Stimulated activated CD4-positive, alpha-beta T cell treated with anti-CD3 and anti-CD28 coated beads, Interleukin-4, amount 100 ng/mL, for 4 hours (primary cell): ENCODE results near the gene AKAP12.
"Not testable (repeated sequence)": the region's sequence is repeated elsewhere in the genome, so short reads cannot be mapped to it uniquely, and the experiment has no call there.

ENCODE experiments used
- DNase-seq, 2 experiments: peaks; one replicate each; pipeline ENCODE4 v3.0.0-alpha.2; 2020

Gene AKAP12

DNA sequence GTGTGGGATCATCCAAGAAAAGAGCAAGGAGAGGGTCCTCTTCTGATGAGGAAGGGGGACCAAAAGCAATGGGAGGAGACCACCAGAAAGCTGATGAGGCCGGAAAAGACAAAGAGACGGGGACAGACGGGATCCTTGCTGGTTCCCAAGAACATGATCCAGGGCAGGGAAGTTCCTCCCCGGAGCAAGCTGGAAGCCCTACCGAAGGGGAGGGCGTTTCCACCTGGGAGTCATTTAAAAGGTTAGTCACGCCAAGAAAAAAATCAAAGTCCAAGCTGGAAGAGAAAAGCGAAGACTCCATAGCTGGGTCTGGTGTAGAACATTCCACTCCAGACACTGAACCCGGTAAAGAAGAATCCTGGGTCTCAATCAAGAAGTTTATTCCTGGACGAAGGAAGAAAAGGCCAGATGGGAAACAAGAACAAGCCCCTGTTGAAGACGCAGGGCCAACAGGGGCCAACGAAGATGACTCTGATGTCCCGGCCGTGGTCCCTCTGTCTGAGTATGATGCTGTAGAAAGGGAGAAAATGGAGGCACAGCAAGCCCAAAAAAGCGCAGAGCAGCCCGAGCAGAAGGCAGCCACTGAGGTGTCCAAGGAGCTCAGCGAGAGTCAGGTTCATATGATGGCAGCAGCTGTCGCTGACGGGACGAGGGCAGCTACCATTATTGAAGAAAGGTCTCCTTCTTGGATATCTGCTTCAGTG lies 110.8 kb downstream of the AKAP12 start:
- DNase-seq, result no peak

DNA sequence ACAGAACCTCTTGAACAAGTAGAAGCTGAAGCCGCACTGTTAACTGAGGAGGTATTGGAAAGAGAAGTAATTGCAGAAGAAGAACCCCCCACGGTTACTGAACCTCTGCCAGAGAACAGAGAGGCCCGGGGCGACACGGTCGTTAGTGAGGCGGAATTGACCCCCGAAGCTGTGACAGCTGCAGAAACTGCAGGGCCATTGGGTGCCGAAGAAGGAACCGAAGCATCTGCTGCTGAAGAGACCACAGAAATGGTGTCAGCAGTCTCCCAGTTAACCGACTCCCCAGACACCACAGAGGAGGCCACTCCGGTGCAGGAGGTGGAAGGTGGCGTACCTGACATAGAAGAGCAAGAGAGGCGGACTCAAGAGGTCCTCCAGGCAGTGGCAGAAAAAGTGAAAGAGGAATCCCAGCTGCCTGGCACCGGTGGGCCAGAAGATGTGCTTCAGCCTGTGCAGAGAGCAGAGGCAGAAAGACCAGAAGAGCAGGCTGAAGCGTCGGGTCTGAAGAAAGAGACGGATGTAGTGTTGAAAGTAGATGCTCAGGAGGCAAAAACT lies 111.5 kb downstream of the AKAP12 start:
- DNase-seq, result no peak

DNA sequence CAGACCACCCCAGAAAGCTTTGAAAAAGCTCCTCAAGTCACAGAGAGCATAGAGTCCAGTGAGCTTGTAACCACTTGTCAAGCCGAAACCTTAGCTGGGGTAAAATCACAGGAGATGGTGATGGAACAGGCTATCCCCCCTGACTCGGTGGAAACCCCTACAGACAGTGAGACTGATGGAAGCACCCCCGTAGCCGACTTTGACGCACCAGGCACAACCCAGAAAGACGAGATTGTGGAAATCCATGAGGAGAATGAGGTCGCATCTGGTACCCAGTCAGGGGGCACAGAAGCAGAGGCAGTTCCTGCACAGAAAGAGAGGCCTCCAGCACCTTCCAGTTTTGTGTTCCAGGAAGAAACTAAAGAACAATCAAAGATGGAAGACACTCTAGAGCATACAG lies 112.0 kb downstream of the AKAP12 start:
- no peak for DNase-seq

DNA sequence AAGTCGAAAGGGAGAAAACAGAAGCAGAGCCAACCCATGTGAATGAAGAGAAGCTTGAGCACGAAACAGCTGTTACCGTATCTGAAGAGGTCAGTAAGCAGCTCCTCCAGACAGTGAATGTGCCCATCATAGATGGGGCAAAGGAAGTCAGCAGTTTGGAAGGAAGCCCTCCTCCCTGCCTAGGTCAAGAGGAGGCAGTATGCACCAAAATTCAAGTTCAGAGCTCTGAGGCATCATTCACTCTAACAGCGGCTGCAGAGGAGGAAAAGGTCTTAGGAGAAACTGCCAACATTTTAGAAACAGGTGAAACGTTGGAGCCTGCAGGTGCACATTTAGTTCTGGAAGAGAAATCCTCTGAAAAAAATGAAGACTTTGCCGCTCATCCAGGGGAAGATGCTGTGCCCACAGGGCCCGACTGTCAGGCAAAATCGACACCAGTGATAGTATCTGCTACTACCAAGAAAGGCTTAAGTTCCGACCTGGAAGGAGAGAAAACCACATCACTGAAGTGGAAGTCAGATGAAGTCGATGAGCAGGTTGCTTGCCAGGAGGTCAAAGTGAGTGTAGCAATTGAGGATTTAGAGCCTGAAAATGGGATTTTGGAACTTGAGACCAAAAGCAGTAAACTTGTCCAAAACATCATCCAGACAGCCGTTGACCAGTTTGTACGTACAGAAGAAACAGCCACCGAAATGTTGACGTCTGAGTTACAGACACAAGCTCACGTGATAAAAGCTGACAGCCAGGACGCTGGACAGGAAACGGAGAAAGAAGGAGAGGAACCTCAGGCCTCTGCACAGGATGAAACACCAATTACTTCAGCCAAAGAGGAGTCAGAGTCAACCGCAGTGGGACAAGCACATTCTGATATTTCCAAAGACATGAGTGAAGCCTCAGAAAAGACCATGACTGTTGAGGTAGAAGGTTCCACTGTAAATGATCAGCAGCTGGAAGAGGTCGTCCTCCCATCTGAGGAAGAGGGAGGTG lies 112.9 kb downstream of the AKAP12 start:
- no peak for DNase-seq

DNA sequence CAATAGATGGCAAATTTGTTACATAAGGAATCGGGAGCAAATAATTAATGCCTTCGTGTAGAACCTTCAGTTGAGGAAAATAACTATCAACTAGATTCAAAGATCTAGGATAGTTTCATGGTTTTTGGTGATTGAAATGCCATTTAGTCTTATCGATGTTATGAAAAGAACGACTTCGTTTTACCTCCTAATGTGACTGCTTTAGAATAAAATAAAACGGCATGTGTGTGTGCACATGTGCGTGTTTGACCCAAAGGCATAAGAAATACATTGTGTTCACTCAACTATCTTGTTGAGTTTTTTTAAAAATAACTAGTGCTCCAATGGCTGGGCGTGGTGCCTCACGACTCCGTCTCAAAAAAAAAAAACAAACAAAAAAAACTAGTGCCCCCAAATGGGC lies 114.0 kb downstream of the AKAP12 start:
- no peak for DNase-seq

DNA sequence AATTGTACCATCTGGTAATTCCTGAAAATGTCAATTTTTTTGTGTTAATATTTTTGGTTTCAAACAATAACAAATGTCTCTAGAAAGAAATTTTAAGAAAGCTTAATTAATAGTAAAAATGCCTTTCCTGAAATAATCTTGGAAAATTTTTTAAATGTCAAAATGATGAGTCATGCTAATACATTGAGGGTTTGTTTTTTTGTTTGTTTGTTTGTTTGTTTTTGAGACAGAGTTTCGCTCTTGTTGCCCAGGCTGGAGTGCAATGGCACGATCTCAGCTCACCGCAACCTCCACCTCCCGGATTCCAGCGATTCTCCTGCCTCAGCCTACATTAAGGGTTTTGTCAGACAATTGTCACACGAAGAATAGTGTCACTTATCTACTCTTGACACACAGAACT lies 117.2 kb downstream of the AKAP12 start:
- not testable (repeated sequence) for DNase-seq

DNA sequence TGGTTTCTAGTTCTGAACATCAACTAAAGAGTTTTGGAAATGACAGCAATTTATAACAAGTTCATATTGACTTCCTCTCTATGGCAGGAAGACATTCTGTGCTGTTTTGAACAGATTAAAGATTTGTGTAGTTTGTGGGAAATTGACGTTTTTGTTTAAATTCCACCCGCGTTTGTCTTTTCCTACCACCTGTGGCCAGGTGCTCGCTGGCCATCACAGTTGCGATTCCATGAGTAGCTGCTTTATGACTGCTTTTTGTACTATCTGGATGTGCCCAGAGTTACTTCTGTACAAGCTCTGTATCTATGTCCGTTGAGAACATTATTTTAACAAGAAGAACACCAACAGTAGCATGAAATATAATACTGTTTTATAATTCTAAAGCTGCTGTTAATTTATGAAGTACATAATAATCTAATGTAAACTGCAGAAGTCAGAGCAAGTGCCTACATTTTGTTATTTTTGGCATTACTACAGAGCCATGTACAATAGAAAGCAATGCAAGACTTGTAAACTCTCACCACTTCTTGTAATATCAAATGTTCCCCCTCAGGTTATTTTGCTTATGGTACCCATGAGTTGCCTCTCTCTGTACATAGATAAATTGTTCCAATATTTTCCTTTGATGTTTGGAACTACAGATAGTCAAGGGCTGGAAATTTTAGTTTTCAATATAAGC lies 118.1 kb downstream of the AKAP12 start:
- DNase-seq, result no peak

DNA sequence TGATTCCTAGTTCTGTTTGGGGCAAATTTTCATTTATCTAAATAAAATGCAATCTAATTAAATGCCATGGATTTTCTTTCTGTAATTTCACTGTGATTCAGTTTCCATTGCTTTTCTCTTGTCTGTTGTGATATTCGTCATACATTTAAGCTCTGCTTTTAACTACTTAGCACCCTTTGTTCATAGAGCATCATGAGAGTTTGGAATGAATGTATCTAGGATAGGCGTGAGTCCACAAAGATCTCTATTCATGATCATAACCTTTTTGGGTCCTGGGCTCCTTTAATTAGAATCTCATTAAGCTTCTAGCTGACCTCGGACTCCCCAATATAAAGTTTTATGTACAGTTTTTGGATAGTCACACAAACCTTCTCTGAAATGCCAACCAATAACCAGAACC lies 118.7 kb downstream of the AKAP12 start:
- no peak for DNase-seq

DNA sequence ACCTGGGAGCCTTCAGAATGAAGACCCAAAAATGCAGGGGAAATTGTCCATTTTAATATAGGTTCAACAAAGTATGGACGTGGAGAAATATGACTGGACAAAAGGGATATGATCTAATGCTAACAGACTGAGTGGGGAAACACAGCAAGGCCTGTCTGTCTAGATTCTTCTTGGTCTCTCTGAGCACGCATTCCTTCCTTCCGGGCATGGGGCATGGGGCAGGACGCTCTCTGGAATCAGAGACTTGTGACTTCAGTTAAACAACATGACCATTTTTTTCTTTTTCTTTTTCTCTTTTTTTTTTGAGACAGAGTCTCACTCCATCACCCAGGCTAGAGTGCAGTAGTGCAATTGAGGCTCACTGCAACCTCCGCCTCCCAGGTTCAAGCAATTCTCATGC lies 119.7 kb downstream of the AKAP12 start:
- no peak for DNase-seq

DNA sequence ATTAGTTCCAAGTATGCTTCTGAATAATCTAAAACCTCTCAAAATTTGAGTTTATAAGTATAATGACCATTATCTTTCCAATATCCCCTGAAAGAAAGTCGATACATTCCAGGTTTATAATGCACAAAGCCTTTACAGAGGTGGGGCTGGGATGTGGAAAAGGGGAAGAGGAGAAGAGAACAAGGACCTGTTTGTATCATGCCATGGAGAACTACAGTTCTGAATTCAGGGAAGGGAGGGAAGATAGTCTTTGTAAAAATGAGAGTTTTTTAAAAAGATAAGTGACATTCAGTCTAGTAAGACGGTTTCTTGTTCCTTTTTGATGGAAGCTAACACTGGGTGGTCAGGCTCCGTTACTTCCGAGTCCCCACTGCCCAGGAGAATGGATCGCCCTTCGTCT lies 125.5 kb downstream of the AKAP12 start:
- no peak for DNase-seq

DNA sequence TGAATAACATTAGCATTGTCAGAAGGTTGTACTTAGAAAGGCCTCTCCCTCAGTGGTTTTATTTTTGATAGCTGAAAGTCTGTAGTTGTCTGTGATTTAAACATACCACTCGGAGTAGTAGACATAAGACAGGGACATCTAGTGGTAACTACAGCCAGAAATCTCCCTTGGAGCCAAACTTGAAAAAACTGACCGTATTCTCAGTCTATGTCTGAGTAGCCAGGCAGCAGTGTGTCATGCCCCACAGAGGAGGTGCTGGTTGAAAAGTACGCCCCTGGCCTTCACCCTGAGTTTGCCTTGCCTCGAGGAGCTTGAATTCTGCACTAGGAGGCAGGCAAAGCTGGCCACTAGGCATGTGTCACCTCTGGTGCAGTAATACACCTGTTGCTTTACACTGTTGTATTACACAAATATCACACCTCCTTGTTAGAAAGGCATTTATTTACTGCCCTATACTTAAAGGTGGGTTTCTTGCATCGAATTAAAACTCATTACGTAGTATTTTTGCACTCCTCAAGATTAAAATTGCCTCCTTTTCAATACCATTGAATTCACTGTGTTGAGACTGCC lies 130.8 kb downstream of the AKAP12 start:
- no peak for DNase-seq

DNA sequence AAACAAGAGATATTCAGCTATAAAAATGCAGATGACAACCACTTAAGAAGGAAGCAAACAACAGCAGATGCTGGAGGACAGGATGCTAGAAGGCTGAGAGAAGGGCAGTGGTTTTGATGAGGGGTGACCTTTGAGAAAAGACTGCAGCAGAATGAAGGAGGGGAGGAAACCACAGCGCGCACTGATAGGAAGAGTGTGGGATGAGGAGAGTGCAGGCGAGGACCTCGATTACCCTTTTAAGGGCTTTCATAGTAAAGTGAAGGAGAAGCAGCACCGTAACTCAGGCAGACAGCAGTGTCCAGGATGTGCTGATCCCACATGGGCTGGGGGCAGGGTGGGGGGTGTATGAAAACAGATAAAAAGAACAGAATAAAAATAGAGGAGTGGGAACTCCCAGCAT lies 132.4 kb downstream of the AKAP12 start:
- no peak for DNase-seq

DNA sequence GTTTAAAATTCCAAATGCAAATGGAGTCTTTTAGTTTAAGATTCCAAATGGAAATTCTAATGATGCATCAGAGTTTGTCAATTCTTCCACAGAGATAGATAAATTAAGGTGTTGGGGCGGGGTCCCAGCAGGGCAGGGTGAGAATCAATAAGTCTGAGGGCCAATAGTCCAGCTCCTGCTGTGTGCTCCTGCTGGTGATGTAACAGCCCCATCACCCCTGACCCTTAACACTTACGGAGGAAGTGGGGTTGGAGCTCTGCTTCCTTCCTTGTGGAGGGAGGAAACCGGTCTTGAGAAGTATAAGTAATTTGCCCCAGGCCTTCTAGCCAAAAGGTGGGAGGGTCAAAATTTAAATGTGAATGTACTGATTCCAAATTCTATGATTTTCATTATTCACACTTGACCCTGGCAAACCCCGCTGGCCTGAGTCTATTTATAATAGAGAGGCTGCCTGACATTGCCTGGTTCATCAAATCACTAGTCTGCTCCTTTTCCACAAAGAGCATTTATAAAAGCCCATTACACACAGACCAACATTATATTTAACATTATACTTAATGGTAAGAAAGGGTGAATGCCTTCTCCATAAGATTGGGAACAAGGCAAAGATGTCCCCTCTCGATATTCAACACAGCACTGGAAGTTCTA lies 134.4 kb downstream of the AKAP12 start:
- no peak for DNase-seq

DNA sequence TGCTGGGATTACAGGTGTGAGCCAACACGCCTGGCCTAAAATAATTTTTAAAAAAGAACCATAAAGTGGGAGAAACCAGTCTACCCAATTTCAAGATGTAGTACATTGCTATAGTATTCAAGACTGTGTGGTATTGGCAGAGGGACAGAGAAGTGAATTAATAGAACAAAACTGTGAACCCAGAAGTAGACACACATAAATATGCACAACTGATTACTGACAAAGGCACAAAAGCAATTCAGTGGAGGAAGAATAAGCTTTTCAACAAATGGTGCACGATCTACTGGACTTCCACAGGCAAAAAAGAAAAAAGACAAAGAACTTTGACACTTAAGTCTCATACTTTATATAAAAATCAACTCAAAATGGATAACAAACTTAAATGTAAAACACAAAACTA lies 136.1 kb downstream of the AKAP12 start:
- DNase-seq, result no peak

DNA sequence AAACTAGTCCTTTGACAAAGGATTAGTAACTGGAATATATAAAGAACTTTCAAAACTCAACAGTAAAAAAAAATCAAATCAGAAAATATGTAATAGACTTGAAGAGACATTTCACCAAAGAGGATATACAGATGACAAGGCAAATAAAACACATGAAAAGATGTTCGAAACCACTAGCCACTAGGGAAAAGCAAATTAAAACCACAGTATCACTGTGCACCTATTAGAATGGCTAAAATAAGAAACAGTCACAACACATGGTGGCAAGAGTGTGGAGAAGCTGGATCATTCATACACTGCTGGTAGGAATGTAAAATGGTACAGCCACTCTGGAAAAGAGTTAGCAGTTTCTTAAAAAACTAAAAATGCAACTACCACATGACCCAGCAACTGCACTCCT lies 136.7 kb downstream of the AKAP12 start:
- DNase-seq, result no peak

DNA sequence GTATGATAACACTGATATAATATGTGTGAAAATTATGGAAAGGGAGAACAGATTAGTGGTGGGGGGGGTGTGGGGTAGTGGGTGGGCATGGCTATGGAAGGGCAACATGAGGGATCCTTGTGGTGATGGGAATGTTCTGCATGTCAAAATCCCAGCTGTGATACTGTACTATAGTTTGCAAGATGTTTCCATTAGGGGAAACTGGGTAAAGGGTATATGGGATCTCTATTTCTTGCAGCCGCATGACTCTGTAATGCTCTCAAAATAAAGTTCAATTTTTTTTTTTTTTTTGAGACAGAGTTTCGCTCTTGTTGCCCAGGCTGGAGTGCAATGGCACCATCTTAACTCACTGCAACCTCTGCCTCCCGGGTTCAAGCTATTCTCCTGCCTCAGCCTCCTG lies 137.3 kb downstream of the AKAP12 start:
- no peak for DNase-seq

DNA sequence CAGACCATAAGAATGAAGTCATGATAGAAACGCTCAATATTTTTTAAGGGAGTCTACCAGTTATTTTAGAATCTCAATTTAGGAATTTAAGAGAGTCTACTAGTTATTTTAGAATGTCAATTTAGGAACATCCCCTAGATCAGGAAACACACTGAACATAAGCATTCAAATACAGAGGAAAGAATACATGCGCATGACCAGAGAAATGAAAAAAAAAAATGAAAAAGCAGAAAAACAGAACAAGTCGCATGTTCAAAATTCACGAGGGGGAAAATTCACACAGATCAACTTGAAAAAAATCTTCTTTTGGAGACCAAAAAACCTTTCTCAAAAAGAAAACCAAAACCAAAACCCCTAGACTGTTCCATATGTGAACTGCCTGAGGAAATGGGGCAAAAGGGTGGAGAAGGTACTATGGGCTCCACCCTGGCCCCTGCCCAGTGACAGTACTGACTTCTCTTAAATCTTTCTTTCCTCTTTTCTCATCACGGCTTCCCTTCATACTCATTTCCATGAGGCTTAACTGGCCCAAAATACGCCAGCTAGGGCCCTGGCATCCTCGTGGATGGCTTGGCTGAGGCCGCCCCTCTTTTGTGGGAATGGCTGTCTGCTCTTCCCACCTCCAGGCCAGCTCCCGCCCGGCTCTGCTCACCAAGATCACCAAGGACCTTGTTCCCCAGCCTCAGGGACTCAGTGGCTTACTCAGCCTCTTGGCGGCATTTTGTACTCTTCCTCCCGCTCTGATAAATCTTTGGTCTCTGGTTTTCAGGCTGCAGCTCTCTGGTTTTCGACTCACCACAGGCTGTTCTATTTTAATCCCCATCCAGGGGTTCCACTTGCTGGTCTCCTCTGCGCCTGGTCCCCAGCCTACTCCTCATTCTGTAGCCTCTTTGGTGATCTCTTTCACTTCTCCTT lies 140.4 kb downstream of the AKAP12 start:
- DNase-seq, result no peak

DNA sequence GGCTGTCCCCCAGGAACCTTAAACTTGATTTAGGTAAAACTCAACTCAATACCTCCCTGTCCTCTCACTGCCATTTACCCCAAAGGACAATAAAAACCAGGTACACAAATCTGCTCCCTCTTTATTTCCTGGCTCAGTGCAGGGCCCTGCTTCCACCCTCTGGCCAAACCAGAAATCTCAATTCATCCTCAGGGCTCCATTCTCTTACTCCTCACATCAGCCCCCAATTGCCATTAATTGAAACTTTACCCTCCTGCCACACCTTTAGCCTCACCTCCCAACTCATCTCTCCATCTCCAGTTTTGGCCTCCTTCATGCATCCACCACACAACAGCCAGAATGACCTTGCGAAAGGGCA lies 141.1 kb downstream of the AKAP12 start:
- DNase-seq, result no peak

DNA sequence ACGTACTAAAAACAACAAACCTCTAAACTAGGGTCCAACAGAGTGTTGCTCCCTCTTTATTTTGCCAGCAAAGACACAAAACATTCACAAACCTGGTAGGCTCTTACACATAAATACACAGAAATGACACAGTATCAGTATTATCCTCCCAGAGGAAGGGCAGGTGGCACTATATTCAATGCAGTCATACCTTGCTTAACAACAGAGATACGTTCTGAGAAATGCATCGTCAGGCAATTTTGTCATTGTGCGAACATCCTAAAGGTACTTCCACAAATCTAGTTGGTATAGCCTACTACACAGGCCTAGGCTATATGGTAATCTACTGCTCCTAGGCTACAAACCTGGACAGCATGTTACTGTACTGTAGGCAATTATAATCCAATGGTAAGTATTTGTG lies 142.0 kb downstream of the AKAP12 start:
- no peak for DNase-seq

DNA sequence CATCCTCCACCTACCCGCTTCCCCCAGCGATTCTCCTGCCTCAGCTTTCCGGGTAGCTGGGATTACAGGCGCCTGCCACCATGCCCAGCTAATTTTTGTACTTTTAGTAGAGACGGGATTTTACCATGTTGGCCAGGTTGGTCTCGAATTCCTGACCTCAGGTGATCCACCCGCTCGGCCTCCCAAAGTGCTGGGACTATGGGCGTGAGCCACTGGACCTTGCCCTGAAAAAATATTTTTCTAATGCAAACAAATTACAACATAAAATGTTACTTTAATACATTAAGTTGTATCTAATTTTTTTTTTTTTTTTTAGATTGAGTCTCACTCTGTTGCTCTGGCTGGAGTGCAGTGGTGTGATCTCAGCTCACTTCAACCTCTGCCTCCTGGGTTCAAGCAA lies 142.9 kb downstream of the AKAP12 start:
- not testable (repeated sequence) for DNase-seq

DNA sequence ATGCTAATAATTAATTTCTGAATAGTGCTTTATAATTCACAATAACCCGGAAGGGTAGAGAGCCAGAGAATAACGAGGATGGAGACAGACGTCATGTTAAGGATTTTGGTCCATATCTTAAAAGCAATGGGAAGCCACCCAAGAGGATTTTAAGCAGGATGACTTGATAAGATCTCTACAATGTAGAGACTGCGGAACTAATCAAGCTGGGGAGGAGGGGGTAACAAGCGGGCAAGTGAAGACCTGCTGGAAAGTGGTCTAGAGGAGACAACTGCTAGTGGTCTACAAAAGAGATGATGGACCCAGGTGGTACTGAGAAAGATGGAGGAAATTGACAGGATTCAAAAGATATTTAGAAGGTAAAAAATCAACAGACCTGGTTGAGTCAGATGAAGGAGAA lies 144.4 kb downstream of the AKAP12 start:
- DNase-seq, result no peak
